HCT116 (cell line): Measurements from ENCODE around the gene CD27.

Experiments
- CEBPB ChIP-seq: IDR thresholded peaks from 2 replicates; pipeline ENCODE4 v1.6.1; 2012; ENCODE audit warnings: low read depth
- CTCF ChIP-seq, 3 experiments: fragments of 200-600 bp in 1 of 3; sonication (generic) in 1 of 3; IDR thresholded peaks in 2 of 3; conservative IDR thresholded peaks in 1 of 3; 2 replicates each; pipeline ENCODE4 v1.5.1; 2012 to 2017; ENCODE audit warnings: low read depth in 2 of 3, low read length in 2 of 3, antibody characterized with exemption in 1 of 3, borderline replicate concordance in 1 of 3, control low read depth in 1 of 3, mild to moderate bottlenecking in 1 of 3, mixed read lengths in 1 of 3, mixed run types in 1 of 3, moderate library complexity in 1 of 3; ENCODE audit not compliant: insufficient read depth in 1 of 3
- EZH2 ChIP-seq: fragments of 200-600 bp; sonication (generic); IDR thresholded peaks from 2 replicates; pipeline ENCODE4 v1.6.1; 2017; ENCODE audit warnings: antibody characterized with exemption, mixed run types
- EZH2phosphoT487 ChIP-seq: fragments of 200-600 bp; IDR thresholded peaks from 2 replicates; pipeline ENCODE4 v1.6.1; 2018; ENCODE audit warnings: antibody characterized with exemption, borderline replicate concordance
- MAX ChIP-seq: IDR thresholded peaks from 2 replicates; pipeline ENCODE4 v1.6.1; 2012
- POLR2AphosphoS5 ChIP-seq: IDR thresholded peaks from 2 replicates; pipeline ENCODE4 v1.6.1; 2011; ENCODE audit warnings: mild to moderate bottlenecking, low read depth, low read length, moderate library complexity
- REST ChIP-seq: IDR thresholded peaks from 2 replicates; pipeline ENCODE4 v1.6.1; 2012; ENCODE audit warnings: low read depth
- SP1 ChIP-seq: IDR thresholded peaks from 2 replicates; pipeline ENCODE4 v1.6.1; 2012; ENCODE audit warnings: low read depth
- ZFX ChIP-seq: fragments of 450-650 bp; IDR thresholded peaks from 2 replicates; pipeline ENCODE4 v1.6.1; 2017

GRCh38 chr12:6450869-6451347 is 6.2 kb downstream of the CD27 start:
- no peak for TF ChIP-seq MAX
- TF ChIP-seq CTCF (IDR thresholded peaks at IDR 0.05 in 2 of 3, conservative IDR thresholded peaks at IDR 0.05 in 1 of 3; ENCODE audit: borderline replicate concordance in 1 of 3, insufficient read depth in 1 of 3, low read depth in 2 of 3, low read length in 2 of 3) = no peak
- no peak for TF ChIP-seq EZH2
- TF ChIP-seq EZH2phosphoT487 = no peak
- no peak for TF ChIP-seq POLR2AphosphoS5
- TF ChIP-seq CEBPB = no peak
- no peak for TF ChIP-seq ZFX
- TF ChIP-seq REST = no peak
- TF ChIP-seq SP1 = no peak
